NOMO-1 (cell line): Measurements from ENCODE around the gene XXYLT1.
"Not testable (repeated sequence)": the region's sequence is repeated elsewhere in the genome, so short reads cannot be mapped to it uniquely, and the experiment has no call there.

Experiments used
- DNase-seq, 2 experiments: peaks; one replicate each; lab custom pipeline; 2025; ENCODE audit not compliant: unreplicated experiment in 2 of 2; lab: John Stamatoyannopoulos, UW

XXYLT1 gene

DNA sequence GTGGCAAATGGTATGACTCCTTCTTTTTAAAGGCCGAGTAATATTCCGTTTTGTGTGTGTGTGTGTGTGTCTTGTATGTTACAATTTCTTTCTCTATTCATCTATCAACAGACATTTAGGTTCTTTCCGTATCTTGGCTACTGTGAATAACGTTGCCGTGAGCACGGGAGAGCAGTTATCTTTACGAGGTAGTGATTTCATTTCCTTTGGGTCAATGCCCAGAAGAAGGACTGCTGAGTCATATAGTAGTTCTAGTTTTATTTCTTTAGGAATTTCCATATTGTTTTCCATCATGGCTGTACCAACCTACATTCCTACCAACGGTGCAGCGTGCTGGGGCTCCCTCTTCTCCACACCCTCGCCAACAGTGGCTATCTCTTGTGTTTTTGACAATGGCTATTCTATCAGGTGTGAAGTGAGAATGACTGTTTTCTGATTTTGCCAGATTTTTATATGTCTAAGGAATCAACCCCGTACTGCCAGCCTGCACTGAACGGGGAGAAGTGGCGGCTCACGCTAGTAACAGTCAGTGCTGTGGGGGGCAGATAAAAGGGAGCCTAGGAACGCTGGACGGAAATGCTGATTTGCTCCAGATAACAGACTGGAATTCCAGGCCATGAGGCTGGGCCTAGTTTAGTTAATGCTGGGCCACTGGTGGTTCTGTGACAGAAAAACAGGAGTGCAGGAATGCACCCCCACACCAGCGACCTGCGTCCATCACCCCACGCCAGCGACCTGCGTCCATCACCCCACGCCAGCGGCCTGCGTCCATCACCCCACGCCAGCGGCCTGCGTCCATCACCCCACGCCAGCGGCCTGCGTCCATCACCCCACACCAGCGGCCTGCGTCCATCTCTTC is 168.1 kb downstream of the XXYLT1 start:
- DNase-seq: peak in 1 of 2 experiments; percentile 53

DNA sequence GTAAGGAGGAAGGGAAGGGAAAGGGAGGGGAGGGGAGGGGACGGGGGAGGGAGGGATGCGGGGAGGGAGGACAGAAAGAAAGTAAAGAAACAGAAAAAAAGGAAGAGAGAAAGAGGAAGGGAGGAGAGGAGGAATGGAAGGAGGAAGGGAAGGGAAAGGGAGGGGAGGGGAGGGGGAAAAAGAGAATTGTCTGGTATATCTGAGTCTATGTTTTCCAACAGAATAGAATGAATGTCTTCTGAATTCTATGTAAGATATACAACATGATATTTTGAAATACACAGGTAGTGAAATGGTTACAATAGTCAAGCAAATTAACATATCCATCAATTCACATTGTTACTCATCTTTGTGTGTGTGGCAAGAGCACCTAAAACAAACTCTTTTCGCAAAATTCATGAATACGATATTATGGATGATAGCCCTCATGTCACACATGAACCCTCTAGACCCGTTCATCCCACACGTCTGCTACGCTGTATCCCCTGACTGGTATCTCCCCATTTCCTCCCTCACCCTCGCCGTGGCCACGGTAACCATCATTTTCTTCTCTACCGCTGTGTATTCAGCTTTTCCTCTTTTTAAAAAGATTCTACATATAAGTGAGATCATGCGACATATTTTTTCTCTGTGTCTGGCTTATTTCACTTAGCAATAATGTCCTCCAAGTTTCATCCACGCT is 168.9 kb downstream of the XXYLT1 start:
- DNase-seq: peak in 1 of 2 experiments; percentile 56

DNA sequence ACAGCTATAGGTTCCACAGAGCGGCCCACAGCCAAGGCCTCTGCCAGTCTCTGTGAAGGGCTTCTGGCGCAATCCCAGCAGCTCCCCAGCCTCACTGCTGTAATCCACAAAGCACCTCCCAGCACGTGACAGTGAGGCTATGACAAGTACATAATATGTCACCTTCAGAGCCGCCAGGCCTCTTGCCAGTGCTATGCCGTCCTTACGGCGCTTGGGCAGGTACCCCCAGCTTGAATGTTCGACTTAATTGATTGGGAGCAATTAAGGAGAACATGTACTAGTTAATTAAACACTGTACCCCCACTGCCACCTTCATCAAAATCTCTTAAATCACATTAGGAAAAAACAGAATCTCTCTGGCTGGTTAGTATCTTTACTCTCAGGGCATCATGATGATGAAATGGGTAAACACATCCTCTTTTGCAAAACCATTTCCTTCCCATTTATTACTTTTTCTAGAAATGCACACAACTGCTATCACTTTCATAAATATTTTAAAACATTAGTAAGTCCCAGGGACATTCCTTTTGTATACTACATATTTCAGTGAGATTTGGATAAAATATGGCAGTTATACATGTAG is 169.9 kb downstream of the XXYLT1 start:
- DNase-seq: peak; percentile 94 to 98

DNA sequence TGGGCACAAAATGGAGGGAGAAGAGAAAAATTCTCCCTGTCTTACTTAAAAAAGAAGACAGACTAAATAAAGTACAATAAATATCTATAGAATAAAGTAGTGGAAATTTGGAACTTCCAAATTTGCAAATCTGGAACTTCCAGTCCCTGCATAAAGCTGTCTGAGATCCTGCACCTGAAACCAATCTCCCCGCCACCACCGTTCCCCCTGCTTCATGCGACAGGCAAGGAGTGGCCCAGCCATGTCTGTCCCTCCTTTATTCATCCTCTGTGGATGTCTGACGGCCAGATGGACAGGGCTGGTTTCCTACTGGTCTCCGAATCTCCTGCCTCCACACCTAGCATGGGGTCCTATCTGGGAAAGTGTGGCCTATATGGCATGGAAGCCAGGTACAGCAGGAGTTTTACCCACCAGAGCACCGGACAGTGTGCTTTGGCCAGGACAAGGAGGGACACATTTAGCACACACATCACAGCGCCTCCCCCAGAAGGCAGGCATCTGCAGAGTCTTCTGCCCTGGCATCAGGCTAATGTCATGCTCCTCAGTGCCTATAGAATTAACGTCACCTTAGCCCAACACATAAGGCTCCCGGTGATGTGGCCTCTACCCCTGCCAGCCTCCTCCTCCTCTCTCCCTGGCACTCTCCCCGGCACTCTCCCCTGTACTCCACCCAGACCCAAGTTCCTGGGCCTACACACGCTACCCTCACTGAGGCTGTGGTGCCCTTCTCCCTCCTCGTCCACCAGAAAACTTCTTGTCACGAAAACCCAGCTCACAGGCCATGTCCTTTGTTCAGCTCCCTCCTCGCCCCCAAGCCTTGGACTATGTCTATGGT is 170.8 kb downstream of the XXYLT1 start:
- no peak for DNase-seq

DNA sequence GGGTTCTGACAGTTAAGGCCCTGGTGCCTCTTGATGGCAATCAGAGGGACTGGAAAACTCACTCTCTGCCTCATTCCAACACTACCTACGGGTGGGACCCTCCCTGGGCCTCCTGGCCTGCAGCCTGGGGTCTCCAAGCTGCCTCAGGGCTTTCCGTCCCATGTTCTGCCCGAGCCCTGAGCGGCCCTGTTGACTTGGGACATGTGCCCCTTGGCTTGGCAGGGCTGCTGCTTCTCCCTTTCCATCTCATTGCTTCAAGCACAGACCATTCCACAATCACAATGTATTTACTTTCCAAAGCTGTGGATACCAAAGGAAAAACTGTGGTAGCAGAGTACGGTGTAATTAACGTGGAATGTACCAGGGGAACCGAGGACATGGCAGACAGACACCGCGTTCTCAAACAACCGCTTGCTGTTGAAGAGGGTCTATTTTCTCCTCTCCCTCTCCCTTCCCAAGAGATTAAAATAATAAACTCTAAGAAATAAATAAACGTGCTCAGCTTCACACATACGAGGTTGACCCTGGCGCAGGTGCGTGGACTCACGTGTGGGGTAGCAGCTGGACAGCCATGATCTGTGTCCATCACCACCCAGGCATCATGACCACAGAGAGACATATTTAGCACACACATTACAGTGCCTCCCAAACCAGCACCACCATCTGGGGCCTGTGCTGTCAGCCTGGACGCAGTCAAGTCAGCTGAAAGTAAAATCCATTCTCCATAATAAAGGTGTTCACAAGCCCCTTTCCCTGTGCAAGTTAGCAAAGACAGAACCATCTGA is 172.0 kb downstream of the XXYLT1 start:
- DNase-seq: no peak

DNA sequence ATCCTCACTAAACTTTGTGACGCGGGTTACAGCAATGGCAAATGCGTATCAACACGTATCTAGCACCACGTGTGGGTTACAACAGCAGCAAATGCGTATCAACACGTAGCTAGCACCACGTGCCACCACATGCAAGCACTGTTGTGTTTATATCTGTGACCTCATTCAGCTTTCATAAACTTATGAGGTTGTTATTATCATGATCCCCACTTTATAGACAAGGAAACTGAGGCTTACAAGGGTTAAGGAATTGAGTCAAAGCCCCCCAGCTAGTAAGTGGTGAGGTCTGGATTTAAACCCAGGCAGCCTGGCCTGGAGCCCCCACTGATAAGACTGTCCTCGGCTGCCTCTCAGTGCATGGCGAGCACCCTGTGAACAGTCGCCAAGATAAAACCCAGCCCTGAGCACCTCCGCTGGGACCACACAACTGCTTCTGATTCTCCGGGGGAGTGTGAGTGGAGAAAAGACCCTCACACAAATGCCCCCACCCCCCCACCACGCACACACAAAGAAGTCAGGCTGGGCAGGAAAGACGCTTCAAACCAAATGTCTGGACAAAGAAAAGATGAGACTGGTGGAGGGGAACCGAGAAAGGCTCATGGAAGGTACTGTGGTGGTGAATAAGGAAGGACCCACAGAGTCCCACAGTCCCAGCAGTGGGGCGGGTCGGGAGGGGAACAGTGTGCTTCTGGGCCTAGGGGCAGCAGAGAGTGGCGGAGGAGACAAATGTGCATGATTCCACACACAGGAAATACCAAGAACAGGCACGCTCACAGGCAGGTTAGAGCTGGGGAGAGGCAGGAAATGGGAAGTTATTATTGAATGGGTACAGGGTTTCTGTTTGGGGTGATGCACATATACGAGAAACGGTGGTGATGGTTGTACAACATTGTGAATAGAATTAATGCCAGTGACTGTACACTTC is 173.4 kb downstream of the XXYLT1 start:
- no peak for DNase-seq

DNA sequence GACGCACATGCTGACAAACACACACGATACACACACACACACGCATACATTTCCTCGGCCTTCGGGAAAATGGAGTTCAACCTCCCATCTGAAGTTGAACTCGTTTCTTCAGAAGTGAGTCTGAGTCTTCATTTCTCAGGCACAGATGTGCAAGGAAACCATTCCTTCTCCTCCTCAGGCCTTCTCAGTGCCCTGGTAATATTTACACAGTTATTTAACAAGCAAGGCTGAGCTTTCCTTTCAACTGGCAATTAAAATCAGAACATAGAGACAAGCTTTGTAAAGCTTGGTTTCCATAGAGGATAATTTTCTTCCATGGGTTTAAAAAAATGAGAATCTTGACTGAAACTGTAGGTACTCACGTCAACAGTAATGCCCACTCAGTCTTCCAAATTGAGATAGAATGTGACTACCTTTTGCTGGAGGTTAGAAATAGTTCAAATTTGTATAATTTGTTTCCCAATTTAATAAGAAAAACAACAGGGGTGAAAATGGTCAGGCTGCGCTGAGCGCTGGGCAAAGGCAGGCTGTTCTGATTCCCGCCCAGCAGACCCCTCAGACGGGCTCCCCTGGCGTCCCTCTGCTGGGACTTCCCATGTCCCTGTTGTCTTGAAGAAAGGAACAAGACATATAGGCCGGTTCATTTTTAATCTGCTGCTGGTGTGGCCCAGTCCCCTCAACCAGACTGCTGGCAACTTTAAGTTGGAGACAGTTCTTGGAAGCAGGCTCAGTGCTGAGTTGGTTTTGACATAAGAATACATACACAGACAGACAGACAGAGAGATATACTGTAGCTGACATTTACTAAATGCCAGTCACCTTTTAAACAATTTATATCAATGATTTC is 174.3 kb downstream of the XXYLT1 start:
- no peak for DNase-seq

DNA sequence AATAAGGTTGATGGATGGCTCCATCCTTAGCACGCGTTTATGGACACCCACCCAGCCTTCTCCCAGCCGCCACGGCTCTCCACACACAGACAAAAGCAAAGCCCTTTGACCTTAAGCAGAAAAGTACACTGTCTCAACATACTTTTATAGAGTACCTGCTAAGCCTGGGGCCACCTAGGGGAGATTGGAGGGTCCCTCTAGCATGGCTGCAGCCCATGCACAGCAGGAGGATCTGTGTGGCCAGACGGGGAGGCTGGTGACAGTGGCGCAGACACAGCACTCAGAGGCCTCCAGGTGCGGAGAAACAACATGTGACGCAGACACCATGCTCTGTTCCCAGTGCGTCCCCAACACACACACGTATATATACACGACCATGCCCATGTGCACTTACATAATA is 174.9 kb downstream of the XXYLT1 start:
- DNase-seq: no peak

DNA sequence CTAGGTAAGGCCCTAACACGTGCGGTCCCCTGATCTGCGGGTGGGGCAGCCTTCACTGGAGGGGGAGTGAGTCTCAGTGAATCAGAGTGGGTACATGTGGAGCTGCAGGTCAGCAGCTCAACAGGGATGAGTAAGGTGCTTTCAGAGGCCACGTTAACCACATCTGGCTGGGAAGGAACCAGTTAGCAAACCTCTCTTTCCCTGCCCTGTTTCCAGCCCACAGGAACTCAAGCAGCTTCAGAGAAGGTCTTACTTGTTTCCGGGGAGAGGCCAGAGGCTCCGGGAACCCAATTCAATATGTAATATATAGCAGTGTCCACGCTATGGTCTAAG is 175.3 kb downstream of the XXYLT1 start:
- DNase-seq: no peak

DNA sequence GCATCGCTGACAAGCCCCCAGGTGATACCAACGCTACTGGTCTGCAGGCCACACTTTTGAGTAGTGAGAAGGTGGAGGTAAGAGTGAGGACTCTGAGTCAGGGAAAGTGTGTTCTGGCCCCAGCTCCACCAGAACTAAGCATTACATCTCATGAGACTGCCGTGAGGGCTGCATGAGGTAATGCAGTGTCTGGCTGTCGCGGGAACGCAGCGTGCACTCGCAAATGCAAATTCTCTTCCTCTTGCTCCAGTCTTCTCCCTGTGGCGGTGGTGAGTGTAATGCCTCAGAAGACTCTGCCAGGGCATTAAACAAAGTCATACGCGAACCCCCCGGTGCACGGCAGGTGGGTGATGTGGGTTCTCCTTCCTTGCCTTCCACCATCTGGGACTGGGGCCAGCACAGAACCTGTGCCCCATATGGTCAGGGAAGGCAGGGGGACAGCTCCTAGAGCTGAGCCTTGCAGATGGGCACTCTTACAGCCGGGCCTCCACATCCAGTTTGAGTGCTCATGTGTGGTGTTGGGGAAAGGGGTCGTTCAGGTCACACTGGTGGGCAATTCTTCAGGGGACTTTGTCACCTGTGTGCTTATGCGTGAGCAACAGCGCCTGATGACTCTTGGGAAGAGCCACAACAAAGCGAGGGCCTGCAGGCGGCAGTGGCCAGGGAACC is 175.8 kb downstream of the XXYLT1 start:
- DNase-seq: no peak

DNA sequence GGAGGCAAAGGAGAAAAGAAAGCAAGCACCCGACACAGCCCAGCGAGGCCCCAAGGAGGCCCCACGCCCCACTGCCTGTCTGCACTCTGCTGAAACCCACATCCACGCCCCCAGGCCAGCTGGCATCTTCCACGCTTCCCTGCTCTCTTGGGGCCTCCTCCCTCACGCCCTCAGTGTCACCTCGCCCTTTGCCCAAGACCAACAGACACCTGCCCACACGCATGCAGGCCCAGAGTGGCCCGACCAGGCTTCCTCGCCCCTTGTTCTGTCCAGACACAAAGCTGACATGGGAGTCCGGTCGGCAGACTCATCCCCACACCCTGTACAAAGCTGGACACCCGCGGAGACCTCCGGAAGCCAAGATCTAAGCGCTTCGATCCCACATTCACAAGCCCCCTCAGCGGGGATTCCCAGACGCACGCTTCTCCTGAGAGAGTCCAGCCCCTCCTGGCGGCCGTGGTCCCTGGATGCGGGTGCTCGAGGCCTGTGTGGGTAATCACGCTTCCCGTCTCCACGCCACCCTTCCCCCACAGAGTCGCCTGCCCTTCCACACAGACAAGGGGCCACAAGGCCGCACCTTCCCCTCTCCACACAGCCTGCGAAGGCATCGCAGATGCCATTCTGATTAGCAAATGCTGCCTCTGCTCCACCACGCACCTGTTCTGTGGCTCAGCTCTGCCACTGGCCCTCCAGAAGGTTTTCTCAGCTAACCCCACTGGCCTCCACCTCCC is 176.6 kb downstream of the XXYLT1 start:
- DNase-seq: no peak

DNA sequence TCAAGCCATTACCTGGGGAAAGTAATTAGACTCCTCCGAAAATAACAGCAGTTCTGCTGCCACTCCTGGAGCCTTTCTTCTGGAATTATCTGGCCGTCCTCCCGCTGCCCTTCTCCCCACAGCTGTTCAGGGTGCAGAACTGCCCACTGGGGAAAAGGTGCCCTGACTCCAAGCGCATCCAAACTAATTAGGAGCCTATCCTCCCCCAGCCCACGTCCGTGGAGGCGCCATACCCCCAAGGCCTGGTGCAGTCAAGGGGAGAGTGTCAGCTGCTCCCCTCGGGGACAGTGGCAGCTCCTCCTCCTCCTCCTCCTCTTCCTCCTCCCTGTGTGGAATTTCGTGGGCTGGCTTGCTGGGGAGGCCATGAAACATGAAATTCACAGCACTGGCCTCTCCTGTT is 177.2 kb downstream of the XXYLT1 start:
- no peak for DNase-seq

DNA sequence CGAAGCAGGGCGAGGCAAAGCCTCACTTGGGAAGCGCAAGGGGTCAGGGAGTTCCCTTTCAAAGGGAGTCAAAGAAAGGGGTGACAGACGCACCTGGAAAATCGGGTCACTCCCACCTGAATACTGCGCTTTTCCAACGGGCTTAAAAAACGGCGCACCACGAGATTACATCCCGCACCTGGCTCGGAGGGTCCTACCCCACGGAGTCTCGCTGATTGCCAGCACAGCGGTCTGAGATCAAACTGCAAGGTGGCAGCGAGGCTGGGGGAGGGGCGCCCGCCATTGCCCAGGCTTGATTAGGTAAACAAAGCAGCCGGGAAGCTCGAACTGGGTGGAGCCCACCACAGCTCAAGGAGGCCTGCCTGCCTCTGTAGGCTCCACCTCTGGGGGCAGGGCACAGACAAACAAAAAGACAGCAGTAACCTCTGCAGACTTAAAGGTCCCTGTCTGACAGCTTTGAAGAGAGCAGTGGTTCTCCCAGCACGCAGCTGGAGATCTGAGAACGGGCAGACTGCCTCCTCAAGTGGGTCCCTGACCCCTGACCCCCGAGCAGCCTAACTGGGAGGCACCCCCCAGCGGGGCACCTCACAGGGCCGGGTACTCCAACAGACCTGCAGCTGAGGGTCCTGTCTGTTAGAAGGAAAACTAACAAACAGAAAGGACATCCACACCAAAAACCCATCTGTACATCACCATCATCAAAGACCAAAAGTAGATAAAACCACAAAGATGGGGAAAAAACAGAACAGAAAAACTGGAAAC is 182.9 kb downstream of the XXYLT1 start:
- not testable (repeated sequence) for DNase-seq

DNA sequence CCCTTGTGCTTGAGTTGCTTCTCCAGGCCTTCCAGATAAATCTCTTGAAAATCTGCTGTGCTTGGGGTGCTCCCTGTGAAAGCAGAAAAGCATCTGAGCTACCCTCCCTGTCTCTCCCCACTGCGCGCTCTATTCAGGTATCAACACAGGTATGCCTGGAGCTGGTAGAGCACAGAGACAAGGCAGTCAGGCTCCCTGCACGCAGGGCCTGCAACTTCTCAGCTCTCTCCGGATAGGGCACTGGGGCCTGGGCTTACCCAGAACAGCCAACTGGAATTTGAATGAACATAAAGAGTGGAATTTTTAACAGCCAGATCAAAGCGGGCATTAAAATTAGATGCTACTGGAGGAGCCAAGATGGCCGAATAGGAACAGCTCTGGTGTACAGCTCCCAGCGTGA is 183.6 kb downstream of the XXYLT1 start:
- no peak for DNase-seq

DNA sequence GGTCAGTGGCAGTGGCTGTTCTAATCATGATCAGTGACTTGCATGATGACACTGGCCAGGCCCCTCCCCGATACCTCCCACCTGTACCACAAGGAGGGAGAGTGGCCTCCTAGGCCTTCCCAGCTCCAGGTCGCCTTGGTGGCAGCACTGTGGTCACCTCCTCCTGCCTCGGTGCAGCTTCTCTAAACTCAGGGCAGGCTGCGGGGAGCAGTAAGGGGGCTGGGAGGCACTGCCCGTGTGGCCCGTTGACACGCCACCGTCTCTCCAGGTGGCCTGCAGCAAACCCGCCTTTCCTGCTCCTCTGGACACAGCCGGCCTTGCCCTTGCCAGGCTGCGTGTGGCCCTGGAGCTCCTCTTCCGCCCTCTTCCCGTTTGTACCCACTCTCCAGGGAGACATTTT is 184.1 kb downstream of the XXYLT1 start:
- DNase-seq: no peak

DNA sequence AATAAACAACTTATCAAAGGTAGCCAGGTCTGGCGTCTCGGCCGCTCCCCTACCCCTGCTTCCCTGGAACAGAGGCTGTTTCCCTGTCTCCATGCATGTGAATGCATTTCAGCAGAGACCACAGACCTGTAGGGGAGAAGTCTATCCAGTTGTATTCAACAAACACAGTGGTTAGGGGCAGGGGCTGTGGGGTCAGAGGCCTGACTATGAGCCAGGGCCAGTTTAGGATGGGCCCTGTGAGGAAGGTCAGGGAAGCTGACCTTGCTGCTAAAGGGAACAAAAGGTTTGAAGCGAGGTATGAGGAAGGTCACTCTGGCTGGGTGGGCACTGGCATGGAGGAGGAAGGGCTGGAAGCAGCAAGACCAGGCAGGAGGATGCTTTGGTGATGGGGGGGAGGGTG is 184.6 kb downstream of the XXYLT1 start:
- no peak for DNase-seq
